Cerebellar cortex (tissue), 1 donor: ENCODE data around the gene ELMO3.

Source experiments
- DNase-seq: peaks from one replicate; pipeline ENCODE4 v3.0.0-alpha.2; 2015; ENCODE audit warnings: low spot score

The ELMO3 gene

DNA sequence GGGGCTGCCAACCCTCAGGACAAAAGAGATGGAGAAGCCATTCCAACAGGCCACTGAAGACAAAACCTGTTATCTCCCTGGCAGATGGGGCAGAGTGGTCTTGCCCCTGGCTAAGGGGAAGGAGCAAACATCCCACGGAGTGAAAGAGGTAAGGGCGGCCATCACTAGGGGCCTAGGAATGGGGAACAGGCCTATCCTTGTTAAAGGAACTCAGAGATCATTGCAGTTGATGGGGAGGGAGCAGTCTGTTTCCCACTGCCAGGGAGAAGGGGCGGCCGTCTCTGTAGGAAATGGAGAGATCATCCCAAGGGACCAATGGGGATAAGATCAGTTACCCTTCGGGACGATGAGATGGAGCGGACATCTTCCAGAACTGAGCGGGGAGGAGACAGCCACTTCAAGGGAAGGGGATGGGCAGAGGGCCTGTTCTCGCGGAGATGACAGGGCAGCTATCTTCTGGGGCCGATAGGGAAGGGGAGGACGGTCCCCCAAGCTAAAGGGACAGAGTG lies 27.4 kb downstream of the ELMO3 start:
- no peak for DNase-seq

GRCh38 chr16:67226804-67227566 lies 28.1 kb downstream of the ELMO3 start, which contains the start of gene TMEM208:
TMEM208 (plus strand) TSS chr16:67227130; CDS start chr16:67227219, 89 bp downstream.
- DNase-seq: peak; percentile 99

DNA sequence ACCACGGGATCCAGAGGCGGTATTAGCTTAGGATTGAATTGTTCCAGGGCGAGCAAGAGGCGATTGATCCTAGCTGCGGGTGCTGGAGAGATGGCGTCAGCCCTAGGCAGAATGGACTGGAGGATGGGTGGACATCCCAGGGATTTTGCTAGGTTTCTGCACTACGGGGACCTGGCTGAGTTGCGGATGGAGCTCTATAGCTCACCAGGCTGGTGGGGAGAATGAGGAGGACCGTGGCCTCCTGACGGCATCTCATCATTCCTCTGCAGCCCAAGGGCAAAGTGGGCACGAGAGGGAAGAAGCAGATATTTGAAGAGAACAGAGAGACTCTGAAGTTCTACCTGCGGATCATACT lies 28.6 kb downstream of the ELMO3 start:
- DNase-seq: no peak

DNA sequence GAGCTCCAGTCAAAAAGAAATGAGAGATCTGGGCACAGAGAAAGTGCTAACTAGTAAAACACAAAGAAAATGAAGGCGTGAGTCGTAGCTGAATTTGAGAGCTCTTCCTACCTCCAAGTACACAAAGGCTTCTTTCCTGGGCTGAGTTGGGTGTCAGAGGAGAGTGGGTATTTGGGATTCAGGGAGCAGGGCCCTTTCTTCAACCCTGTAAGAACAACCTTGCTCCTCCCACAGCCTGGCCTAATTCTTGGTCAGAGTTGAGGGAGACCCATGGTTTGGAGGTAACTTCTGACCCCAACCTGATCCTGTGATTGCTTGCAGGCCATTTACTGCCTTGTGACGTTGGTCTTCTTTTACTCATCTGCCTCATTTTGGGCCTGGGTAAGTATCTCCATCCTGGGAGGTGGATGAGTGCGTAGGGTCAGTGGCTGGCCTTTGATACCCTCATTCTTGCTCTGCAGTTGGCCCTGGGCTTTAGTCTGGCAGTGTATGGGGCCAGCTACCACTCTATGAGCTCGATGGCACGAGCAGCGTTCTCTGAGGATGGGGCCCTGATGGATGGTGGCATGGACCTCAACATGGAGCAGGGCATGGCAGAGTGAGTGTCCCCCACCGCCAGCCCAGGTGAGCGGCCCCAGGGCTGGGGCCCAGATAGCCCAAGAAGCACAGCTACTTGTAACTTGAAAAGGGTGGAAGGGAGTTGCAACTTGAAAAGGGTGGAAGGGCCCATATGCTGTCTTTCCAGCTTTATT lies 29.3 kb downstream of the ELMO3 start:
- DNase-seq: no peak

DNA sequence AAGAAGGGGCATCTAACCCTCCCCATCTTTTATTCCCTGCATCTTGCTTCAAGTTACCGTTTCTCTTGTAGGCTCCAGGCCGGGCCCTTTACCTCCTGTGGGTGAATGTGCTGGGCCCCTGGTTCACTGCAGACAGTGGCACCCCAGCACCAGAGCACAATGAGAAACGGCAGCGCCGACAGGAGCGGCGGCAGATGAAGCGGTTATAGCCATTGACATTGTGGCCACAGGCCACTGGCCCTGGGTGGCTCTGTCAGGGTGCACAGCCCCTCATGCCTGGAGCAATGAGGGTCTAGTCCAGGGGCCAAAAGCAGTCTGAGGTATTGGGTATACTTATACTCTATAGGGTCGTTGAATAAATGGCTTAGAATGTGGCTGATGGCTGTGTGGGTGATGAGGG lies 30.0 kb downstream of the ELMO3 start:
- no peak for DNase-seq

DNA sequence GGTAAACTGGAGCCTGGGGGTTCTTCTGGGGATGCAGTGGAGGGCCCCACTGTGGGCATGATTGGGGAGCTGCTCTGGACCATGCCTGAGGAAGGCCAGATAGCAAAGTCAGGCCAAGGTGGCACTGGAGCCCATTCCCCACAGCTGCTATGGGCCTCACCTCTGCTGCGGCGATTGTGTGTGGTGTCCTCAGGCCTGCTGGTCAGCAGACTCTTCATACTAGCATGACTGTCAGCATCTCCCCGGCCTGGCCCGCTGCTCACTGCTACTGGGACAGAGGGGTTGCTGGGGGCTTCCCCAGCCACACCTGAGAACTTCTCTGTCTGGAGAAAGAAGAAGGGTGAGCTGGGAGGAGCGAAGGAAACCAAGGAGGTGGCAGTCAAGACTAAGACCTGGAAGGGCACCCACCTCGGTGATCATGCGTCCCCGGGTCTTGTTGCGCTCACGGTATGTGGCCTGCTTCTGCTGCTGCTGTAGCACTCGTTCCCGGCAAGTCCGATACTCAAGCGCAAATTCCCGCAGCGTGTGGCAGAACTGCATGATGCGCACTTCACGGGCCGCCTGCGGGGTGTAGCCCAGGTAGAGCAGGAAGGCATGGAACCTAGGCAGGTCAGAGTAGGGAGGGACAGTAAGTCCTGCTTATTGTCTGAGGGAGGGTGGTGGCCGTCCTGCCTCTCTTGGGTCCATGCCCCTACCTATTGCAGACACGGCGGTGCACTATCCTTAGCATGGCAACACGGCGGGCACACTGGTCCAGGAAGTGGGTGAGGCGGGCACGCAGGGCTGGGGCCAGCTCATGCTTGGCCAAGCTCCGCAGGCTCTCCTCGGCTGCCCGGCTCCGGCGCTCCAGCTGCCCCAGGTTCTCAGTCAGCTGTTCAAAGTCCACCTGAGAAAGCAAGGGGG lies 31.2 kb downstream of the ELMO3 start:
- no peak for DNase-seq

GRCh38 chr16:67230809-67231660 lies 32.1 kb downstream of the ELMO3 start:
- no peak for DNase-seq

DNA sequence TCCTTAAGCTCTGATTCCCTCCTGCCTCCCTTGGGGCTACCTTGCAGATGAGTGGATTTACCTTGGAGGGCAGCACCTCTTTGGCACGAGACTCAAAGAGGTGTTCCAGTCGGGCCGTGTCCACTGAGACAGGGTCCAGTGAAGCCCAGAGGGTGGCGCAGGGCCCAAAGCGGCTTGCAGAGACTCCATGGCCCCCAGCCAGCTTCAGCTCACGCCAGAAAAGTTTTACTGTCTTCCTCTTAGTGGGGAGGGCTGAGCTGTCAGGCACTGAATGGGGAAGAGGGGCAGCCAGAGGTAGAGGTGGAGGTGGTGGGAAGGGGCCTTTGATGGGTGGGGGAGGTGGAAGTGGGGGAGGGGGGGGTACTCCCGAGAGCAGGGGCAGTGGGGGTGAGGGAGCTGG lies 34.7 kb downstream of the ELMO3 start:
- no peak for DNase-seq

DNA sequence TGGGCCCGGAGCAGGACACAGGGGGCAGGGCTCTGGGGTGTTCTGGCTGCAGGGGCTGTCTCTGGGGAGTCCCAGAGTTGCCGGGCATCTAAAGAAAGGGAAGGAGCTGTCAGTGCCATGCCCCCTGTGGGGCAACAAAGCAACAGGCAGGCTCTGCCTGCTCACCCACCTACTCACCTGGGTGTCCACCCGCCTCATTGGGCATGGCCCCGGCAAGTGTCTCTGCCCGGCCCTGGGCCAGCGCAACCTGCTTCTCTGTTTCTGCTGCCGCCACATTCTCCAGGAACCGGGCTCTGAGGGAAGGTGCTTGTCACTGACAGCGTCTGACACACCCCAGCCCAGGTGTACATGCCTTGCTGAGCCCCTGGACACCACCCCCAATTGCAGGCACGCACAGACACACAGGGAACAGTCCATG lies 35.3 kb downstream of the ELMO3 start:
- DNase-seq: no peak

DNA sequence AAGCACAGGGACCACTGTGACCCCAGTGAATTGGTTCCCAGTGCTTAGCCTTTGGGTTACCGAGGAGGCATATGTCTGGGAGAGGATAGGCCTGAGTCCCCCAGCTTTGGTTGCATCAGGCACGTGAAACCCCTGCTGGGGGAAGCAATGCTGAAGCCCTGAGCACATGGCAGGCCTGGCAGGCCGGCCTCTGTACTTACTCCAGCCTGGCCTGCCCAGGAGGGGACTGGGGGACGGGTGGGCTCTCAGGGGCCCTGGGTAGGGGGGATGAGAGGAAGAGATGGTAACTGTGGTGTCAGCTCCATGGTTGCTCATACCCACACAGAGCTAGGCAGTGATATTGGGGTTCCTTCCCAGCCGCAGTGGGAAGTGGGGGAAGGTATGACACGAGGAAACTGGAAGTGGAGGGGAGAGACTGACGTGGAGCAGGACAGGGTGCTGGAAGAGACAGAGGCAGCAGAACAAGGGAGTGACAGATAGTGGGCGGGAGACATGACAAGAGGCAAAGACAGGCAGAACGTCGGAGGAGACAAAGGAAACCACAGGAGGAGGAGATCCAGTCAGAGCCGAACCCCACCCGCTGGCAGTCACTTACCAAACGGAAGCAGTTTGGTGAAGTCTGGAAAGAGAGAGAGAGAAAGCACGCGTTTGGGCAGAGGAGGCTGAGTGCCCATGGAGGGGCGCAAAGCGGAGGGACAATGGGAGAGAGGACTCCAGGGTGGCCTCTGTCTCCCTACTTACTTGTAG lies 37.1 kb downstream of the ELMO3 start:
- DNase-seq: no peak

DNA sequence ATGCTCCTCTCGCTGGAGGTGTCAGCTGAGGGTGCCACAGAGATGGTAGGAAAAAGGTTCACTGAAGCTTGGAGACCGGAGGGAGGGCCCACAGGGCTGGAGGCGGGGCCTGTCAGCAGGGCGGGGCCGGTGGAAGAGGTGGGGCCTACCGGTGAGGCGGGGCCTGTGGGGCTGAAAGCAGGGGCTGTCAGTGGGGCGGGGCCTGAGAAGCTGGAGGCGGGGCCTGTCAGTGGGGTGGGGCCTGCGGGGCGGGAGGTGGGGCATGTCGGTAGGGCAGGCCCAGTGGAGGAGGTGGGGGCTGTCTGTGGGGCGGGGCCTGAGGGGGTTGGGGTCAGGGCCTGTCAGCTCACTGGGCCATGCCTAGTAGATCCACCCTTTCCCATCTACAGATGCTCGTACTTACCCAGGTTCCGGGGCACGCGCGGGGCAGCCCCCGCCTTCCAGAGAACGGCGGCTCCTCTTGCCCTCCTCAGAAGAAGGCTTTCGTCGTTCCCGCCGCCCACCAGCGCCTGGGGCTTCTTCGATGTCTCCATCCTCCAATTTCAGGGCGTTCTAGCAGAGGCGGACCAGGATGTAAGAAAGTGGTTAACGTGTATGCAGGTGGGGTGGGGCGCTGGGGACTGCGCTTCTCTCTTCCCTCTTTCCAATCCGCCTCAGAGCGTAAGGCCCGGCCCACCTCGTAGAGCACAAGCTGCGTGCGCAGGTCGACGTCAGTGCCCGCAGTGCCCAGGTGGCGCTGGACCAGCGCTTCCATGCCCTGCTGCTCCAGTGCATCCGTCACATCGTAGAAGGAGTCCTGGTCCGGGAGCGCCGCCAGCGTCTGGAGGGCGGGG lies 37.8 kb downstream of the ELMO3 start:
- DNase-seq: peak; percentile 47

DNA sequence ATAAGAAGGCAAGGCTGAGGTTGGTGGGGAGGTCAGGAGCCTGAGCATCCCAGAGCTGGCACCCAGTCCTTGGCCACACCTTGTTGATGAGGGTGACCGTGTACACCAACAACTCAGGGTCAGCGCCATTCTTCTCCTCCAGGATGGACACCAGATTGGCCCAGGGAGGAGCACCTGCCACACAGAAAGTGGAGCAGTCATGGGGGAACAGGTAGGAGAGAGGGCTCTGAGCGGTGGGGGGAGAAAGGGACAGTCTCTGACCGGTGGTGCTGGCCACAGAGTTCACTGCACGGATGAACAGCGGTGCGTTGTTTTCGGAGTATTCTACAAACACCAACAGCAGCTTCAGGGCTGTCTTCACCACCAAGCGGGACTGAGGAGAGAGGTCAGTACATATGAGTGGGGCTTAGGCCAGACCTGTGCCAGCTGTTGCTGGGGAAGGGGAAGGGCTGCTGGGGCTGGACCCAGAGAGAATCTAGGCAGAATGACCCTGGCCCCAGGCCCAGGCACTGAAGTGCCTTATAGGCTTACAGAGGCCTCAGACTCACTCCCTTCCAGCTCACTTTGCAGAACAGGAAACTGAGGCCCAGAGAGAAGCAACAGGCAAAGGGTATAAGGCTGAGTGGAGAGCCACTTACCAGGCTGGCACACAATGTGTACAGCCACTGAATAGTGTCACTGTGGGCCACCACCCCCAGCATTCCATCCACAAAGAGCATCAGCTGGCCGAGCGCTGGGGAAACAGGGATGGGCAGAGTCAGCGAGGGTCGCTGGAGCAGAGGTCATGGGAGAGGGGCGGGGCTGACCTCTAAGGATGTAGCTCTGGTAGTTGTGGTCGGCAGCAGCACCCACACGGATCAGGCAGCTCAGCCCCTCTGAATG lies 38.7 kb downstream of the ELMO3 start:
- DNase-seq: no peak

DNA sequence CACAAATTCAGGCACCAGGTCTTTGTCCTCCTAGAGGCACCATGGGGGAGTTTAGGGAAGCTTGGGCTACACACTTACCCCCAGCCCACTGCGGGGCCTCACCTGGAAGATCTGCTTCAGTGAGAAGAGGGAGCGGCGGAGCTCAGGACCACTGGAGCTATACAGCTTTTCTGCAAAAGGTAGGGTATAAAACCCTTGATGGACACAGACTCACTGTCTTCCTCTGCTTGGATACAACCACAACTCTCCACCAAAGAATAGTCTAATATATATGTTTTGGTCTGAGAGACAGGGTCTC lies 39.3 kb downstream of the ELMO3 start:
- DNase-seq: no peak

DNA sequence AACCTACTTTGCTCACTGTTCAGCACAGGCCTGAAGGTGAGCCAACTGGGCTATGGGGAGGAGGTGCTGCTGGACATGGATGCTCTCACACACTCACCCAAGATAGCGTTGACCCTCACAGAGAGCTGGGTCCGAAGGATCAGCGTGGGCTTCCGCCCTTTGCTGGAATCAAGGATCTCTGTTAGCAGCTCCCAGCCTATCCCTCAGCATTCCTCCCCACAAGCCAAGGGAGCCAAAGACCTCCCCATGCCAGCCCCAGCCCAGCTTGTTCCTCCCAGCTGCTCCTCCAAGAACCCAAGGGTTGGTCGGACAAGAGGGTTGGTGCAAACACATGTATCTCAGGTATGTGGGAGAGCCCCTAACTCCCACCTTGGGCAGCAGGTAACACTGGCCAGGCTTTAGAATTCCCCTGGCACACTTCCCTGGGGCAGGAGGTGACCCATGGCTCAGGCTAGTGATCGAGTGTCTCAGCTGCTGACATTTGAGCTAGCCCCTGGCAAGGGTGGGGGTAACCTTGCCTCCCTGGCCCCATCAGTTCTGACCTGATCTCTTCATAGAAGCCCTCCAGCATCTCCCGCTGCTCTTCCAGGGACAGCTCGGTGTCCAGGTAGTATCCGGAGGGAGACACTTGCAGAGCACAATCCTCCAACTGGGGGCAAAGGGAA lies 40.0 kb downstream of the ELMO3 start:
- no peak for DNase-seq

GRCh38 chr16:67240506-67240905 lies 41.6 kb downstream of the ELMO3 start:
- no peak for DNase-seq

GRCh38 chr16:67241008-67241900 lies 42.3 kb downstream of the ELMO3 start:
- DNase-seq: no peak

DNA sequence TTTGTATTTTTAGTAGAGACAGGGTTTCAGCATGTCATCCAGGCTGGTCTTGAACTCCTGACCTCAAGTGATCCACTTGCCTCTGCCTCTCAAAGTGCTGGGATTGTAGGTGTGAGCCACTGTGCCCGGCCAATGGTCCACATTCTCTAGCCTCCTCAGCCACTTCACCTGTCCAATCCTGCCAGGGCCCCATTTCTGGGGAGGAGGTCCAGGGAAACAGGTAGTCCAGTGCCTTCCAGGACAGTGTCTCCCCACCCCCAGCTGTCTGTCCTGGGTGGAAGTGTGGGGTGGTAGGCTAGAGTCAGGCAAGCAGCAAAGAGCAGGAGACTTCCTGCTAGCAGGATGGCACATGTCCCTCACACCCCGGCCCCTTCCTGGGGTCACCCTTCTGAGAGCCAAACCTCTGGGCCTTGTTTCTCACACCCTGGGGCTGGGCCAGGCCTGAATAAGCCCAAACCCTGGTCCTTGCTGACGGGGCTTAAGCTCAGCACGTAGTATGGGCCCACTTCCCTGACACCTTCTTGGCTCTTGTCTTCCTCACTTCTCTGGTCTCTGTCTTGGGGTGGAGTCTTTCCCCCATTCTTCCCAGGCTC lies 43.3 kb downstream of the ELMO3 start:
- DNase-seq: no peak
